ENCODE data around the gene NEGR1. TPM values are rescaled to one million over a fixed set of nuclear protein-coding genes. Genes with fewer than 3 reads are reported as not detected.

Gene NEGR1
- total RNA-seq, 1 donor from 2014 or later, result not detected

DNA sequence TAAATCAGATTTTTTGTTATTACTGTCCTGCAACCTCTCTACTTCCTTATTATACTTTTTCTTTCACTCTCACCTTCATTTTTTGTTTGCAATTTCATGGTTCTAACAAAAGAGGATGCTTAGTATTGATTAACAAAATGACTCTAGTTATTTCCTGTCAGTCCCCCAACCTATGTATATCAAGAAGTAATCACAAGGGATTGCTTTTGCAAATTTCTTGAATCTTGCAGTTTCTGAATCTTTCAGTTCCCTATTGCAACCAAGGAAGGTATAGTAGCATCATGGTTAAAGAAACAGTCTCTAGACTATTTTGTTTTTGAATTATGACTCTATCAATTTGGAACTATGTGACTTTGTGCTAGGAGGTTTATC, 446.9 kb downstream of the NEGR1 start:
- H3K36me3 Mint-ChIP-seq (ENCODE audit: low read depth), result no peaks in the 10 kb centered on the region
- DNase-seq (ENCODE audit: low spot score), result no peak
- H3K4me3 Mint-ChIP-seq (ENCODE audit: low read depth), result no peak overlapping the region
- no peak overlapping the region for H3K27ac Mint-ChIP-seq
- no peaks in the 10 kb centered on the region for H3K4me1 Mint-ChIP-seq (ENCODE audit: low read depth)
- H3K9me3 Mint-ChIP-seq, result no peaks in the 10 kb centered on the region
- no peaks in the 10 kb centered on the region for H3K27me3 Mint-ChIP-seq (ENCODE audit: low read depth)
- intact Hi-C loops (cut with micrococcal nuclease), result no loop called here

GRCh38 chr1:71834601-71835441, 447.5 kb downstream of the NEGR1 start:
- Mint-ChIP-seq H3K27ac (no peak overlapping the region), H3K4me3 (ENCODE audit: low read depth) (no peak overlapping the region), H3K9me3 (no peaks in the 10 kb centered on the region), H3K27me3 (ENCODE audit: low read depth) (no peaks in the 10 kb centered on the region), H3K4me1 (ENCODE audit: low read depth) (no peaks in the 10 kb centered on the region), H3K36me3 (ENCODE audit: low read depth) (no peaks in the 10 kb centered on the region)
- intact Hi-C loops (cut with micrococcal nuclease), result no loop called here
- DNase-seq (ENCODE audit: low spot score), result no peak

GRCh38 chr1:71831646-71832045, 450.7 kb downstream of the NEGR1 start:
- DNase-seq (ENCODE audit: low spot score), result no peak
- H3K4me1 Mint-ChIP-seq (ENCODE audit: low read depth), result no peaks in the 10 kb centered on the region
- no peaks in the 10 kb centered on the region for H3K27me3 Mint-ChIP-seq (ENCODE audit: low read depth)
- no peak overlapping the region for H3K4me3 Mint-ChIP-seq (ENCODE audit: low read depth)
- H3K36me3 Mint-ChIP-seq (ENCODE audit: low read depth), result no peaks in the 10 kb centered on the region
- H3K27ac Mint-ChIP-seq, result no peak overlapping the region
- intact Hi-C loops (cut with micrococcal nuclease), result no loop called here
- no peaks in the 10 kb centered on the region for H3K9me3 Mint-ChIP-seq

DNA sequence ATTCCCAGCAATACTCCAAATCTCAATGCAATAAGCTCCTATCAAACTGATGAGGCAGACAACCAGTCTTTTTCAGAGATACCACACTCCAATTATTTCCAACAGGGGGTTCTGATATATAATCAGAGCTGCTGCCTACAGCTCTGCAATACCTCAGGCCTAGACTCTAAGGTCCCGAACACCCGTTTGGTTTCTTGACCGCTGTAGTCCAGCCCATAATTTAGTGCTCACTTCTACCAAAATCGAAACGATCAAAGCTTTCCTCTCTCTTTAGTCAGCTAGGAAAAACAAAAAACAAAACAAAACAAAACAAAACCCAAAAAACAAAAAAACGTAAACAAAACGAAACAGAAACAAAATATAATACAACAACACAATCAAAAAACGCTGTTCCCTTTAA, 453.0 kb downstream of the NEGR1 start:
- Mint-ChIP-seq H3K36me3 (ENCODE audit: low read depth) (no peaks in the 10 kb centered on the region), H3K27me3 (ENCODE audit: low read depth) (no peaks in the 10 kb centered on the region), H3K27ac (no peak overlapping the region), H3K4me3 (ENCODE audit: low read depth) (no peak overlapping the region), H3K9me3 (no peaks in the 10 kb centered on the region), H3K4me1 (ENCODE audit: low read depth) (no peaks in the 10 kb centered on the region)
- intact Hi-C loops (cut with micrococcal nuclease), result no loop called here
- DNase-seq (ENCODE audit: low spot score), result no peak

GRCh38 chr1:71828431-71829012, 453.8 kb downstream of the NEGR1 start:
- intact Hi-C loops (cut with micrococcal nuclease), result no loop called here

DNA sequence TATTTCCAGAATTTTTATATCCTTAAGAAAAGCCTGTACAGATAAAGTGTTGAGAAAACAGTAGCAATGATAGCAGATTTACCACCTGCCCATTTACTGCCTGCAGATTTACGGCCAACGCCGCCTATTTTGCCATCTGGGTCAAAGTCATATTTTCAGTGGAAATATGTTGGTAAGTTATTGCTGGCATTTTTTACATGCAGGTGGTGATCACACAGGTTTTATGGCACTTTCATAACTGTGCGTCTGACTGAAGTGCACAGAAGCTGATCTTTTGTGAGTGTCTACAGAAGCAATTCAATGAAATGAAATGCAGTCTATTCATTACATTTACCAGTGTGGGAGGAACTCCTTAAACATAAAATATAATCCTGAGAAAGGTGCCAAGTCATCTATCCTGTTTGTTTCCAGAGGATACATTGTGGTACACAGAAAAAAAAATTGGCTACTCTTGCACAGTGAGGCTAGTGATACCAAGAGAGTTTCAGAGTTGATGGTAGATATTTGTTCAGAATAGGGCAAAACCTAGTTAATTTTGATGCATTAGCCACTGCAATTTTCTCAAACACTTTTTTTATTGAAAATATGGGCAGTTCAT, 458.5 kb downstream of the NEGR1 start:
- Mint-ChIP-seq H3K4me3 (ENCODE audit: low read depth) (no peak overlapping the region), H3K27me3 (ENCODE audit: low read depth) (no peaks in the 10 kb centered on the region), H3K4me1 (ENCODE audit: low read depth) (no peaks in the 10 kb centered on the region), H3K27ac (no peak overlapping the region), H3K9me3 (no peaks in the 10 kb centered on the region), H3K36me3 (ENCODE audit: low read depth) (no peaks in the 10 kb centered on the region)
- intact Hi-C loops (cut with micrococcal nuclease), result no loop called here
- no peak for DNase-seq (ENCODE audit: low spot score)

More at GRCh38 chr1:71828431-71829012, 453.8 kb downstream of the NEGR1 start:
- H3K4me1 Mint-ChIP-seq (ENCODE audit: low read depth), result no peaks in the 10 kb centered on the region
- no peak for DNase-seq (ENCODE audit: low spot score)
- H3K9me3 Mint-ChIP-seq, result no peaks in the 10 kb centered on the region
- H3K4me3 Mint-ChIP-seq (ENCODE audit: low read depth), result no peak overlapping the region
- no peaks in the 10 kb centered on the region for H3K36me3 Mint-ChIP-seq (ENCODE audit: low read depth)
- no peaks in the 10 kb centered on the region for H3K27me3 Mint-ChIP-seq (ENCODE audit: low read depth)
- H3K27ac Mint-ChIP-seq, result no peak overlapping the region

- Mint-ChIP-seq H3K27ac (no peak overlapping the region), H3K36me3 (ENCODE audit: low read depth) (no peaks in the 10 kb centered on the region), H3K27me3 (ENCODE audit: low read depth) (no peaks in the 10 kb centered on the region), H3K4me3 (ENCODE audit: low read depth) (no peak overlapping the region), H3K4me1 (ENCODE audit: low read depth) (no peaks in the 10 kb centered on the region), H3K9me3 (no peaks in the 10 kb centered on the region)
- intact Hi-C loops (cut with micrococcal nuclease), result no loop called here
- DNase-seq (ENCODE audit: low spot score), result no peak
Measured at GRCh38 chr1:71817028-71817427, 465.3 kb downstream of the NEGR1 start.

DNA sequence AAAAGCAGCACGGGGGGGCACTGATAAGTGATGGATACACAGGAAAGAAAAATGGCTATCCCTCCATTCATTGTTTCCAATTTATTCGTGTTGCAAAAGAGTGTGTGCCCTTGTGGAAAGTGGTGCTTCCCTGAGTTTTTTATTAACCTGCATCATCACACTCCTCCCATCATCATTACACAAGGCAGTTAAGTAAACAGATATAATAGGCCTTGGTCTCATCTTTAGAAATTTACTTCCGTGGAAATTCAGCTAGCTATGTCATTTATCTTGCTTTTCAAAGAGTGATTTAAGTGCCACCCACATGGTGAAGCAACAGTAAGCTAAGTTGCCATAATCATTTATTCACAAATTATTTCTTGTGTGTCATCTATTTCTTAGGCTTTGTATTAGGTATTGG, 473.3 kb downstream of the NEGR1 start:
- H3K36me3 Mint-ChIP-seq (ENCODE audit: low read depth), result no peaks in the 10 kb centered on the region
- no peak overlapping the region for H3K27ac Mint-ChIP-seq
- H3K4me3 Mint-ChIP-seq (ENCODE audit: low read depth), result no peak overlapping the region
- H3K9me3 Mint-ChIP-seq, result no peaks in the 10 kb centered on the region
- DNase-seq (ENCODE audit: low spot score), result no peak
- no peaks in the 10 kb centered on the region for H3K27me3 Mint-ChIP-seq (ENCODE audit: low read depth)
- intact Hi-C loops (cut with micrococcal nuclease), result no loop called here
- H3K4me1 Mint-ChIP-seq (ENCODE audit: low read depth), result no peaks in the 10 kb centered on the region

DNA sequence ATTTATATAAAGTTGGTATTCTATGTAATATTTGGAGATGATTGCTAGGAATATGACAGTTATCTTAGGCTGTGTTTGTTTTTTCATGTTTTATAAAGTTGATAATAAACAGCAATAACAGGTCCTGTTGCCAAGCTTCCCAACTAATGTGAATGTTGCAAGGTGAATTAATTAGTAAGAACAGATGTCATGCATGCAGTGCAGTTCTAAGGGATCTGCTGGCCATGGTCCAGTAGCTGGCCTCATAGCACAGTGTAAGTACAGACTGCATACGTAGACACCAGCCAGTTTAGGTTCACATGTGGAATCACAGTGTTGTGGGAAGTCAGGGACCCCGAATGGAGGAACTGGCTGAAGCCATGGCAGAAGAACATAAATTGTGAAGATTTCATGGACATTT, 478.2 kb downstream of the NEGR1 start:
- intact Hi-C loops (cut with micrococcal nuclease), result no loop called here
- no peaks in the 10 kb centered on the region for H3K27me3 Mint-ChIP-seq (ENCODE audit: low read depth)
- DNase-seq (ENCODE audit: low spot score), result no peak

GRCh38 chr1:71796006-71796405, 486.3 kb downstream of the NEGR1 start:
- no peaks in the 10 kb centered on the region for H3K9me3 Mint-ChIP-seq

More for the DNA sequence above, 478.2 kb downstream of the NEGR1 start:
- Mint-ChIP-seq H3K4me1 (ENCODE audit: low read depth) (no peaks in the 10 kb centered on the region), H3K9me3 (no peaks in the 10 kb centered on the region), H3K27ac (no peak overlapping the region), H3K4me3 (ENCODE audit: low read depth) (no peak overlapping the region), H3K36me3 (ENCODE audit: low read depth) (no peaks in the 10 kb centered on the region)

DNA sequence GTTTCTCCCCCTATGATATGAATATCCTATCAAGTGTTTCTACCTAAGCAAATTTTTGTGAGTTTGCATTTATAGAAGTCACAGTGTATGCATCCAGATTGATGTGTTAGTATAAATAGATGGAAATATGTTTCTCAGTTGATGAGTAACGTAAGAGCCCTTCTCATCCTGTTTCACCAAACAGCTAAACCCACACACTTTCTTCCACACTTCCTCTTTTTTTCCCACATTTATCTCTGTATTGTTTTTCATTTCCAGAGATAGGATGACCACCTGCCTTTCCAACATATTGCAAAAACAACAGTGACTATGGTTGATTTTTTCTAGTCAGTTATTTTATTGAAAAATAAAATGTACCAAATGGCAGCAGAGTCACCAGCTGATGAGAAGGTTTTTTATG, 490.1 kb downstream of the NEGR1 start:
- Mint-ChIP-seq H3K27me3 (ENCODE audit: low read depth) (no peaks in the 10 kb centered on the region), H3K4me3 (ENCODE audit: low read depth) (no peak overlapping the region), H3K4me1 (ENCODE audit: low read depth) (no peaks in the 10 kb centered on the region), H3K9me3 (no peaks in the 10 kb centered on the region), H3K27ac (no peak overlapping the region), H3K36me3 (ENCODE audit: low read depth) (no peaks in the 10 kb centered on the region)
- intact Hi-C loops (cut with micrococcal nuclease), result no loop called here
- no peak for DNase-seq (ENCODE audit: low spot score)

More at GRCh38 chr1:71796006-71796405, 486.3 kb downstream of the NEGR1 start:
- no peaks in the 10 kb centered on the region for H3K4me1 Mint-ChIP-seq (ENCODE audit: low read depth)
- no peak for DNase-seq (ENCODE audit: low spot score)
- intact Hi-C loops (cut with micrococcal nuclease), result no loop called here
- no peak overlapping the region for H3K27ac Mint-ChIP-seq
- no peaks in the 10 kb centered on the region for H3K36me3 Mint-ChIP-seq (ENCODE audit: low read depth)
- no peaks in the 10 kb centered on the region for H3K27me3 Mint-ChIP-seq (ENCODE audit: low read depth)
- no peak overlapping the region for H3K4me3 Mint-ChIP-seq (ENCODE audit: low read depth)

DNA sequence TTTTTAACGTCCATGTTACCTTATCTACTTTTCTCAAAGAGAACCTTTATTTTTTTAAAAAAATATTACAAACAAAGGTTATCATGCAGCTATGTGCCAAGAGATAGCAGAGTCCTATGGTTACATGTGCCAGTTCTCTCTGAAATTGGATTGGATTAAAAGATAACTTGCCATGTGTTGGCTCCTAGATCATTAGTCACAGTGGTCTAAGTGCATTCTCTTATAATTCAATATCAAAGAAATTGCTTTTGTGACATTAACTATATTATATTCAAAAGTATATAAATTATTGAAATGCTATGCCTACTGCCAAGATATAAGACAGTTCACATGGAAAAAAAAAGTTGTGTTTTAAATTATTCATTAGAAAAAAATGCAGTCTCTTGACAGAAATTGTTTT, 494.2 kb downstream of the NEGR1 start:
- Mint-ChIP-seq H3K27me3 (ENCODE audit: low read depth) (no peaks in the 10 kb centered on the region), H3K27ac (no peak overlapping the region), H3K36me3 (ENCODE audit: low read depth) (no peaks in the 10 kb centered on the region), H3K4me1 (ENCODE audit: low read depth) (no peaks in the 10 kb centered on the region), H3K4me3 (ENCODE audit: low read depth) (no peak overlapping the region), H3K9me3 (no peaks in the 10 kb centered on the region)
- no peak for DNase-seq (ENCODE audit: low spot score)
- intact Hi-C loops (cut with micrococcal nuclease), result no loop called here

DNA sequence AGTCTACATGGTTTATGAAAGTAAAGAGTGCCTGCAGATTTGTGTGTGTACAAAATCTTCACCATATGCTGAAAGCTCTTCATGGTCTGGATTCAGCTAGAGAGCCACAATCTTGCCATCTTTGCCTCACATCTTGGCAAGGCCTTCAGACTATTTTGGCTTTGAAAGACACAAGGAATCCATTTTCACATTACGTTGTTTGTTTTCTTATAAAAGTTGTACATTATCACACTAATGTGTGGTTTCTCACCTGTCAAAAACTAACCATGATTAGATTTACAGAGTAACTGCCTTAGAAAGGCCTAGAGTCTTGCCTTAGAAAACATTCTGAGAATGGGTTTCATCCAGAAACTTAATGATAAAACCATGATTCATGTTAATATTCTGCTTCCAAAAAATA, 494.6 kb downstream of the NEGR1 start:
- no peak overlapping the region for H3K4me3 Mint-ChIP-seq (ENCODE audit: low read depth)
- no peak overlapping the region for H3K27ac Mint-ChIP-seq
- H3K27me3 Mint-ChIP-seq (ENCODE audit: low read depth), result no peaks in the 10 kb centered on the region
- intact Hi-C loops (cut with micrococcal nuclease), result no loop called here
- no peaks in the 10 kb centered on the region for H3K4me1 Mint-ChIP-seq (ENCODE audit: low read depth)
- H3K36me3 Mint-ChIP-seq (ENCODE audit: low read depth), result no peaks in the 10 kb centered on the region
- no peaks in the 10 kb centered on the region for H3K9me3 Mint-ChIP-seq
- DNase-seq (ENCODE audit: low spot score), result no peak

Data from activated T-helper 2 cell treated with anti-CD3 and anti-CD28 coated beads, Interferon-gamma antibody, Interleukin-2, Interleukin-4, amounts not matched to agents 10 μg/mL and 5 μg/mL and 100 μg/mL, durations not matched to agents 14 hours and 24 hours and 36 hours (primary cell).